ENCODE data around the gene CYP4Z1. TPM values are rescaled to one million over a fixed set of nuclear protein-coding genes. Genes with fewer than 3 reads are reported as not detected.

Gene CYP4Z1
- polyA plus RNA-seq, 1 of the 3 experiments (the other 2 are of a cell fraction), result not detected

- WGBS (ENCODE audit: low lambda C conversion rate), result 15% methylated on average over 32 of the region's 49 CpGs
- DNase-seq, result peak; percentile 11
- Histone ChIP-seq H3K79me2 (ENCODE audit: insufficient read depth) (no peaks in the 10 kb centered on the region), H3K27me3 (ENCODE audit: insufficient read depth) (peaks cover 28% of the 10 kb centered on the region; the same call in 1 of the 2 replicates), H3K9ac (no peak within 1 kb of the TSS), H2AFZ (ENCODE audit: low read depth) (peak within 1 kb of the TSS; percentile 29; the same call in 1 of the 2 replicates), H3K27ac (ENCODE audit: low read depth in 2 of 2, low read length in 1 of 2) (no peak within 1 kb of the TSS), H3K4me2 (peak within 1 kb of the TSS; percentile 65), H3K9me2 (no peaks in the 10 kb centered on the region), H3K4me3 (ENCODE audit: low read depth in 2 of 2, low read length in 1 of 2) (peak within 1 kb of the TSS; percentile 31 to 37; a peak in 2 of 4 replicates), H3K9me3 (no peaks in the 10 kb centered on the region), H3K4me1 (ENCODE audit: control insufficient read depth in 1 of 2, insufficient read depth in 2 of 2, low read depth in 1 of 2, low read length in 1 of 2) (no peaks in the 10 kb centered on the region), H4K20me1 (ENCODE audit: insufficient read depth) (no peaks in the 10 kb centered on the region), H3K36me3 (replicated peaks in 1 of 2; ENCODE audit: control insufficient read depth in 1 of 2, insufficient read depth in 2 of 2, low read length in 1 of 2) (no peaks in the 10 kb centered on the region), H3F3A (replicated peaks; ENCODE audit: insufficient read depth) (no peaks in the 10 kb centered on the region)
- POLR2A ChIA-PET, result no interaction called here
- TF ChIP-seq TCF12 (IDR thresholded peaks at IDR 0.05) (no peak), NRF1 (IDR thresholded peaks at IDR 0.05; ENCODE audit: low read depth, low read length) (no peak), GABPA (IDR thresholded peaks at IDR 0.05; ENCODE audit: low read depth) (no peak), TEAD4 (IDR thresholded peaks at IDR 0.05; ENCODE audit: borderline replicate concordance, insufficient read depth) (no peak), RXRA (IDR thresholded peaks at IDR 0.05; ENCODE audit: borderline replicate concordance, low read depth) (no peak), YY1 (IDR thresholded peaks at IDR 0.05; ENCODE audit: low read depth) (no peak), JUND (IDR thresholded peaks at IDR 0.05) (no peak), CHD2 (IDR thresholded peaks at IDR 0.05; ENCODE audit: low read length, partially characterized antibody) (no peak), FOXM1 (IDR thresholded peaks at IDR 0.05; ENCODE audit: low read depth) (no peak), GATA2 (CRISPR knock-in tag; IDR thresholded peaks at IDR 0.05) (no peak)
- CTCF ChIA-PET, result no interaction called here
Measured at GRCh38 chr1:47023268-47024140, 43.5 kb upstream of the CYP4Z1 start, which contains the start of gene CYP4X1. Gene CYP4X1, plus strand, starts transcription at chr1:47023669. Its CDS starts 149 bp downstream, at chr1:47023818.

GRCh38 chr1:47024141-47024801 lies 42.8 kb upstream of the CYP4Z1 start:
- H3K79me2 ChIP-seq (ENCODE audit: insufficient read depth), result no peaks in the 10 kb centered on the region
- no peaks in the 10 kb centered on the region for H3F3A ChIP-seq (replicated peaks; ENCODE audit: insufficient read depth)
- H3K27ac ChIP-seq (ENCODE audit: low read depth in 2 of 2, low read length in 1 of 2), result no peak overlapping the region
- TF ChIP-seq YY1 (IDR thresholded peaks at IDR 0.05; ENCODE audit: low read depth), result no peak
- no peak for TF ChIP-seq RAD21 (IDR thresholded peaks at IDR 0.05; ENCODE audit: low read length)
- no peak for TF ChIP-seq PBX3 (IDR thresholded peaks at IDR 0.05)
- no peak for TF ChIP-seq IRF3 (IDR thresholded peaks at IDR 0.05; ENCODE audit: low read depth, low read length)
- TF ChIP-seq JUND (IDR thresholded peaks at IDR 0.05), result no peak
- no peak for TF ChIP-seq RXRA (IDR thresholded peaks at IDR 0.05; ENCODE audit: borderline replicate concordance, low read depth)
- TF ChIP-seq MEF2A (IDR thresholded peaks at IDR 0.05; ENCODE audit: borderline replicate concordance, low read depth), result no peak
- TF ChIP-seq MXI1 (IDR thresholded peaks at IDR 0.05; ENCODE audit: low read depth, low read length), result no peak
- TF ChIP-seq NRF1 (IDR thresholded peaks at IDR 0.05; ENCODE audit: low read depth, low read length), result no peak
- POLR2A ChIA-PET, result no interaction called here
- H2AFZ ChIP-seq (ENCODE audit: low read depth), result no peak overlapping the region
- no peaks in the 10 kb centered on the region for H3K36me3 ChIP-seq (replicated peaks in 1 of 2; ENCODE audit: control insufficient read depth in 1 of 2, insufficient read depth in 2 of 2, low read length in 1 of 2)
- WGBS (ENCODE audit: low lambda C conversion rate), result 25% methylated on average over 8 of the region's 8 CpGs
- peak overlapping the region; percentile 65 for H3K4me2 ChIP-seq
- no peaks in the 10 kb centered on the region for H3K9me3 ChIP-seq
- H3K9me2 ChIP-seq, result no peaks in the 10 kb centered on the region
- peaks cover 28% of the 10 kb centered on the region; the same call in 1 of the 2 replicates for H3K27me3 ChIP-seq (ENCODE audit: insufficient read depth)
- no peak overlapping the region for H3K9ac ChIP-seq
- H3K4me1 ChIP-seq (ENCODE audit: control insufficient read depth in 1 of 2, insufficient read depth in 2 of 2, low read depth in 1 of 2, low read length in 1 of 2), result no peaks in the 10 kb centered on the region
- CTCF ChIA-PET, result no interaction called here
- H4K20me1 ChIP-seq (ENCODE audit: insufficient read depth), result no peaks in the 10 kb centered on the region
- DNase-seq, result no peak
- peak overlapping the region in 1 of 2 experiments; percentile 37; a peak in 2 of 4 replicates for H3K4me3 ChIP-seq (ENCODE audit: low read depth in 2 of 2, low read length in 1 of 2)
